Measurements from ENCODE around the gene C19orf81. TPM values are rescaled to one million over a fixed set of nuclear protein-coding genes. Genes with fewer than 3 reads are reported as not detected.

The C19orf81 gene
- total and polyA plus RNA-seq, 4 donors = 1.3 to 2.5 (median 1.7) TPM; not detected in 1

DNA sequence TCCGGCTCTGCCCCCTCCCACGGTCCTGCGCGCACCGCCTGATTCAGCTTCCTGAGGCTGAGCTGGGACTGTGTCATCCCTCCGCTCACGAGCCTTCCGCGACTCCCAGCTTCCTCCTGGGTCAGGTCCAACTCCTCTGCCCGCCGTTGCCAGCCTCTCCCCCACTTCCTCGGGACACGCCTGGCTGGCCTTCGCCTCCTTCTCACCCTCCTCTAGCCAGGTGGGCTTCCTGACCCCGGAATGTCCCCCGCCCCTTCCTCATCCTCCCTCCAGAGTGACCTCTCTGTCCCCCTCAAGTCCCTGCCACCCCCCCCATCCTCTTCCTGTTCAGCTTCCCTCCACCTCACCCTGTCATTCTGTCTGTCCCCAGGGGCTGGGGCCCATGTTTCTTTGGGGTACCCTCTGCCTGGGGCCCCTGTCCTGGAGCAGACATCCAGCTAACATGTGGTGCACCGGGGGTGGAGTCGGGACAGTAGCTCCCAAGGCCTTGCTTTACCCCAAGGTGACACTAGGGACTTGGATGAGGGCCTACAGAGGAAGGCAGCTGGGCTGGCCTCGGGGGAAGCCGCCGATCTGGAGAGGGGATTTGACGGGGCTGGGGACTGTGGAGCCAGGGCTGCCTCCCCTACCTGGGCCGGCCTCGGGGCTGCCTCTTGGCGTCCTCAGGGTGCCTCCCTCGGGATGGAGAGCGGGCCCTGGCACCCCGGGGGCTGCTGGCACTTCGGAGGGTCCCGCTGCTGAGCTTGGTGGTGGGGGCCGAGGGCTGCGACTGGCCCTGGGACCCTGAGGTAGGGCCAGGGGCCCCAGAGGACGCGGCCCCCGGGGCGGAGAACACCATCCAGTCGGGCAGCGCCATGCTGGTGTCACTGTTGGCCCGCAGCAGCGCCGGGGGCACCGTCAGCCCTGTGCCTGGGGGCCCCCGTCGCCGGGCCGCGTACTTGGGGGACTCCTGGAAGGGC, 53.9 kb downstream of the C19orf81 start:
- ATAC-seq (ENCODE audit: insufficient read depth, low FRiP score) (no peak), DNase-seq (no peak)
- no peaks in the 10 kb centered on the region for H3K36me3 ChIP-seq (ENCODE audit: control insufficient read depth in 4 of 4, insufficient read depth in 4 of 4, low read length in 4 of 4)
- peaks cover 2 to 21% (median 3%) of the 10 kb centered on the region in 3 donors for H3K27me3 ChIP-seq (ENCODE audit: control insufficient read depth in 3 of 3, insufficient read depth in 3 of 3, low read length in 2 of 3)
- no peaks in the 10 kb centered on the region for H3K4me1 ChIP-seq (ENCODE audit: control insufficient read depth in 5 of 5, insufficient read depth in 5 of 5, low read length in 5 of 5)
- H3K4me3 ChIP-seq = no peak overlapping the region
- H3K9ac ChIP-seq (ENCODE audit: insufficient read depth in 1 of 2, low read length in 2 of 2) = no peak overlapping the region
- TF ChIP-seq, protein P1, sequence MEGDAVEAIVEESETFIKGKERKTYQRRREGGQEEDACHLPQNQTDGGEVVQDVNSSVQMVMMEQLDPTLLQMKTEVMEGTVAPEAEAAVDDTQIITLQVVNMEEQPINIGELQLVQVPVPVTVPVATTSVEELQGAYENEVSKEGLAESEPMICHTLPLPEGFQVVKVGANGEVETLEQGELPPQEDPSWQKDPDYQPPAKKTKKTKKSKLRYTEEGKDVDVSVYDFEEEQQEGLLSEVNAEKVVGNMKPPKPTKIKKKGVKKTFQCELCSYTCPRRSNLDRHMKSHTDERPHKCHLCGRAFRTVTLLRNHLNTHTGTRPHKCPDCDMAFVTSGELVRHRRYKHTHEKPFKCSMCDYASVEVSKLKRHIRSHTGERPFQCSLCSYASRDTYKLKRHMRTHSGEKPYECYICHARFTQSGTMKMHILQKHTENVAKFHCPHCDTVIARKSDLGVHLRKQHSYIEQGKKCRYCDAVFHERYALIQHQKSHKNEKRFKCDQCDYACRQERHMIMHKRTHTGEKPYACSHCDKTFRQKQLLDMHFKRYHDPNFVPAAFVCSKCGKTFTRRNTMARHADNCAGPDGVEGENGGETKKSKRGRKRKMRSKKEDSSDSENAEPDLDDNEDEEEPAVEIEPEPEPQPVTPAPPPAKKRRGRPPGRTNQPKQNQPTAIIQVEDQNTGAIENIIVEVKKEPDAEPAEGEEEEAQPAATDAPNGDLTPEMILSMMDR (IDR thresholded peaks at IDR 0.05; ENCODE audit: control extremely low read depth, extremely low read depth) = no peak
- H3K9me3 ChIP-seq (ENCODE audit: control insufficient read depth in 4 of 4, insufficient read depth in 3 of 4, low read length in 3 of 4) = peaks cover 0 to 3% (median 0%) of the 10 kb centered on the region in 4 donors
- no peak overlapping the region for H3K27ac ChIP-seq (ENCODE audit: low read depth in 1 of 2, low read length in 1 of 2)
- WGBS, 2 donors = 57 to 58% methylated on average over 46 to 47 of the region's 47 CpGs

DNA sequence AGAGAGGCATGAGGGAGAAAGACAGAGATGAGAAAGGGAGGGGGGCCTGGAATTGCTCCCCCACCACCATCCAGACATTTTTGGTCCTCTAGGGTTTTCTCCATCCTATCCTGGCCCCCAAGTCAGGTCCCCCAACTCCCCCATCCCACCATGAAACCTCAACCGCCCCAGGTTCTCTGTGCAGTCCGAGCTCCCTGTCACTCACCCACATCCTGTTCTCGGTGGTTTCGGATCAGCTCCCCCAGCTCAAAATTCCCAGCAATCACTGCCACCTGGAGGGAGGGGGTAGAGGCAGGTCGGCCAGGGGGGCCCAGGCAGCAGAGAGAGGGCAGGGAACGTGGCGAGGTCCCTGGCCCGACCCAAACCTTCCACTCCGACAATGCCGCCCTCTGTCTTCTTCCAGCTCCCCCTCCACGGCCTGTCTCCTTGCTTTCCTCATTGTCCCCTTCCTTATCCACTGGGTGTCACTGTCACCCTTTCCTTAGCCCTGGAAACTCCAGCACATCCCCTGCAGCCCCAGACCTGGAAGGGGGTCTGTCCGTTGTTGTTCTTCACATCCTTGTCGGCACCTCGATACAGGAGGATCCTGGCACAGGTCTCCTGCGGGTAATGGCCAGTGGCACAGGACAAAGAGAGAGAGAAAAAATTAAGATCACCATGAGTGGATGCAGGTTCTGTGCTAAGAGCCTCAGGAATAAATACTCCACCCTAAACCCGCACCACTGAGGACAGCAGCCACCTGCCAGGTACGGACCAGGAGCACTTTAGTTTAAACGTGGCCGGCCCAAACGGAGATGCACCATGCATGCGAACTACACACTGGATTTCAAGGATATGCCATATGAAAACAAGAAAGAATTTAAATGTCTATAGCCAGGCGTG, 54.9 kb downstream of the C19orf81 start:
- Histone ChIP-seq H3K9me3 (ENCODE audit: control insufficient read depth in 4 of 4, insufficient read depth in 3 of 4, low read length in 3 of 4) (peaks cover 0 to 3% (median 0%) of the 10 kb centered on the region in 4 donors), H3K27me3 (ENCODE audit: control insufficient read depth in 3 of 3, insufficient read depth in 3 of 3, low read length in 2 of 3) (peaks cover 2 to 24% (median 3%) of the 10 kb centered on the region in 3 donors), H3K9ac (ENCODE audit: insufficient read depth in 1 of 2, low read length in 2 of 2) (no peak overlapping the region), H3K36me3 (ENCODE audit: control insufficient read depth in 4 of 4, insufficient read depth in 4 of 4, low read length in 4 of 4) (no peaks in the 10 kb centered on the region), H3K4me1 (ENCODE audit: control insufficient read depth in 5 of 5, insufficient read depth in 5 of 5, low read length in 5 of 5) (no peaks in the 10 kb centered on the region), H3K4me3 (no peak overlapping the region), H3K27ac (ENCODE audit: low read depth in 1 of 2, low read length in 1 of 2) (no peak overlapping the region)
- ATAC-seq (ENCODE audit: insufficient read depth, low FRiP score) (no peak), DNase-seq (no peak)
- TF ChIP-seq, protein P1 (IDR thresholded peaks at IDR 0.05; ENCODE audit: control extremely low read depth, extremely low read depth) = no peak
- 35 to 38% methylated on average over 22 of the region's 22 CpGs for WGBS, 2 donors

DNA sequence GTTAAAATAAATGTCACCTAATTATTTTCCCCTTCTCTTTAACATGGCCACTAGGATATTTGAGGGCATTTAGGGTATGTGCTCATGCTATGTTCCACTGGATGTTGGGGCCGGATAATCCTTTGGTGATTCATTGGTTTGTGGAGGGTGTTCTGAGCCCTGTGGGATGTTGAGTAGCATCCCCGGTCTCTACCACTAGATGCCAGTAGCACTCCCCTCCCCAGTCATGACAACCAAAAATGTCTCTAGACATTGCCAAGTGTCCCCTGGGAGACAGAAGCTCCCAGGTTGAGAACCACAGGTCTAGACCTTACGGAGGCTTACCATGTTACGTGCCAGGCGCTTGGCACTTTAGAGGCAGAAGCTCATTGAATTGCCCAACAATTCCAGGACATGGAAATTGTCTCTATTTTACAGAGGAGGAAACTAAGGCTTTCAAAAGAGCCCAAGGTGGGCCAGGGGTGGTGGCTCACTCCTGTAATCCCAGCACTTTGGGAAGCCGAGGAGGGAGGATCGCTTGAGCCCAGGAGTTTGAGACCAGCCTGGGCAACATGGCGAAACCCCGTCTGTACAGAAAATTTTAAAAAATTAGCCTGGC, 56.3 kb downstream of the C19orf81 start:
- H3K36me3 ChIP-seq (ENCODE audit: control insufficient read depth in 4 of 4, insufficient read depth in 4 of 4, low read length in 4 of 4) = no peaks in the 10 kb centered on the region
- DNase-seq = peak; percentile 35 to 54 (median 42)
- H3K9me3 ChIP-seq (ENCODE audit: control insufficient read depth in 4 of 4, insufficient read depth in 3 of 4, low read length in 3 of 4) = peaks cover 0 to 4% (median 0%) of the 10 kb centered on the region in 4 donors
- ATAC-seq (ENCODE audit: insufficient read depth, low FRiP score) = no peak
- H3K9ac ChIP-seq (ENCODE audit: insufficient read depth in 1 of 2, low read length in 2 of 2) = no peak overlapping the region
- peaks cover 2 to 24% (median 3%) of the 10 kb centered on the region in 3 donors for H3K27me3 ChIP-seq (ENCODE audit: control insufficient read depth in 3 of 3, insufficient read depth in 3 of 3, low read length in 2 of 3)
- 42 to 43% methylated on average over 9 of the region's 9 CpGs for WGBS, 2 donors
- no peak overlapping the region for H3K4me3 ChIP-seq
- H3K4me1 ChIP-seq (ENCODE audit: control insufficient read depth in 5 of 5, insufficient read depth in 5 of 5, low read length in 5 of 5) = no peaks in the 10 kb centered on the region
- TF ChIP-seq, protein P1 (IDR thresholded peaks at IDR 0.05; ENCODE audit: control extremely low read depth, extremely low read depth) = peak; percentile 10
- no peak overlapping the region for H3K27ac ChIP-seq (ENCODE audit: low read depth in 1 of 2, low read length in 1 of 2)

Data from lung (tissue), 12 donors.